HG03108 (cell line): ENCODE measurements around the gene NENF.
"Not testable (repeated sequence)": the region's sequence is repeated elsewhere in the genome, so short reads cannot be mapped to it uniquely, and the experiment has no call there.

Experiments used
- ATAC-seq: cut with Tn5 transposase; IDR thresholded peaks from one replicate; pipeline ENCODE4 v1.9.1; 2021; ENCODE audit warnings: moderate library complexity; ENCODE audit not compliant: unreplicated experiment

NENF gene

DNA sequence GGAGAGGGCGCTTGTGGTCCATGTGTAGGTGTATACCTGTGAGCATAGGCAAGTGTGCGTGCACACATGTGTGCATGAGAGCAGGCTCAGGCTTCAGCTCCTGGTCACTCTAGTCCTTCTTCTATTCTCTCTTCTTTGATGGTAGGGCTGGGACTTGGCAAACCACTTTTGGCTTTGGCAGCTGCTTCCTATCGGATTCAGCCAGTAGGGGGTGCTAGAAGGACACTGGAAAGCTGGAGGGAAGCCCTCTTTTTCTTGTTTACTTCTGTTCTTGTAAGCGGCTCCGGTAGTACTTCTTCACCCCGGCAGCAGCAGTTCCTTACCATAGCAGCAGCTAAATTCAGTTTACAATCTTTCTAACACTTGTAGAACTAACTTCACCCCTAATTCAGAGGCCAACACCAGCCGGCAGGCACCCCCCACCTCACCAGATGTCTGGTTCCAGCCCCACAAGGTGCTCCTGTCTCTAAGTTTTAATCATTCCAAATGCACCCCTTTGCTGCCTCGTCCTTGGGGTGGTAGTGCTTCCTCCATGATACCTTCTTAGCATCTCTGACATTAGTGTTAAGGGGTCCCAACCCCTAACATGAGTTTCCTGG is 25.1 kb downstream of the NENF start:
- ATAC-seq = no peak

DNA sequence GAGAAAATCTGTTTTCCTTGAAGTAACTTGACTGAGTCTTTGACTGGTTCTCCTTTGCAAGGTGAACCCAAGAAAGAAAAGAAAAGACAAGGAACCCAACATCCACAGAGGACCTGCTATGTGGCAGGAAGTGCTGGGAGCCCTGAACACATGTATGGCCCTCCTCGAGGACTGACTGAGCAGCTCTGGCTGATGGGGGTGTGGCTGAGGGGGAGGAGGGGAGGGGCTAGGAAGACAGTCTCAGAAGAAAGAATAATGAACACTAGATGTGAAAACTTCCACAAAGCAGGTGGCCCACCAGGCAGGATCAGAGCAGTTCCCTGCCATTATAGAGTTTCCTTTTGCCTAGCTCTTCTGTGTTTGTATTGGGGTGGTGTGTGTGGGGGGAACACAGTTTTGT is 26.1 kb downstream of the NENF start:
- no peak for ATAC-seq

DNA sequence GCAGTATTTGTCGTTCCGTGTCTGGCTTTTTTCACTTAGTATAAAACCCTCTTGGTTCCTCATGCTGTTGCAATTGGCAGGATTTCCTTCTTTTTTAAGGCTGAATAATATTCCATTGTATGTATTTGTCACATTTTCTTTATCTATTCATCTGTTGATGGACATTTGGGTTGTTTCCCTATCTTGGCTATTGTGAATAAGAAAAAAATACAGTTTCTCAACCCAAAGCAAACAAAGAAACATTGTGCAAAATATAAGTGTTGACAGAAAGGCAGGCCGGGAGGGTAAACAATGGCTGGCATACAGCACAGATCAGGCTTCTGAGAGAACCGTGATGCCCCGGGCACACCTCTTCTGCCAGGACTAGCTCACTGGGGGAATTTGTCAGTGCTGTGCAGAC is 26.9 kb downstream of the NENF start:
- ATAC-seq = no peak

DNA sequence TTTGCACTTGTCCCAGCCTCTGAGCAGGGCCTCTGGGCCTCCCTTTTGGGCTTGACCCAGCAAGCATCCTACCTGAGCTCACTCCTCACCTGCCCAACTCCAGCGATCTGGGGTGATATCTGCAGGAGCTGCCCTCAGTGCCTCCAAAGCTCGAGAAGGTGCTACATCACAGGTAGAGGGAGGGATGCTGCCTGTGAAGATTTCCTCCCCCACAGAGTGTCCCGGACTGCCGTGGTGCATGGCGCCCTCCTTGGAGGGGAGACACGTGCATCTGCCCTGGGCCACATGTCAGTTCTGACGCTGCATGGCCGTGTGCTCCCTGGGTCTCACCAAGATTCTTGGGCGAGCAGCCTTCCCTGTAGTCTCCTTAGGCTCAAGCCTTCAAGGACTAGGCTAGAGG is 27.7 kb downstream of the NENF start:
- no peak for ATAC-seq

DNA sequence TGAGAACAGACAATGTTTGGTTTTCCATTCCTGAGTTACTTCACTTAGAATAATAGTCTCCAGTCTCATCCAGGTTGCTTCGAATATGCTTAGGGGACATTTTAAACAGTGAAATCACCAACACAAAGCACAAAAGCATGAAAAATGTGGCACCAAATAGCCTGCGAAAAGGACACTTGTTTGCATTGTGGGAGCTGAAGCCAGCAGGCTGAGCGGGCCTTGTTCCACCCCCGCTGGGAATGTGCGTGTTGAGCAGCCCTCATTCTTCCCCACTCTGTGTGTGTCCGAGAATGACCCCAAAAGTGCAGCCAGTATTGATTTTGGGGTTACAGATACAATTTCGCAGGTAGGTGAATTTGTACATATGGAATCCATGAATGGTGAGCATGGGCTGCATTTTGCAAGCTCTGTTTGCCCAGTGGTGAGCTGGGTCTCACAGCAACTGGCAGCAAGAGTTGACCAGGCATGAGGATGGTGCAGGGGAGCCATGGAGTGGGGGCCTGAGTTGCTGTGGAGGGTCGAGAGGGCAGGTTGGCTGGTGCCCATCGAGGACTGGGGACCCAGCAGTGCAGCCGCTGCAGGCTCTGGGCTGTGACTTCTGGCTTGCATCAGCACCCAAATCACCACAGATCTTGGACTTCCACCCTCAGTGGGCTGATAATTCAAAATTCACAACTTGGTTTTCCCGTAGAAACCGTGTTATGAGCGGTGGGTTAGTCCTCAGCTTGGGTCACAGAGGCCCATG is 29.4 kb downstream of the NENF start:
- ATAC-seq = no peak

DNA sequence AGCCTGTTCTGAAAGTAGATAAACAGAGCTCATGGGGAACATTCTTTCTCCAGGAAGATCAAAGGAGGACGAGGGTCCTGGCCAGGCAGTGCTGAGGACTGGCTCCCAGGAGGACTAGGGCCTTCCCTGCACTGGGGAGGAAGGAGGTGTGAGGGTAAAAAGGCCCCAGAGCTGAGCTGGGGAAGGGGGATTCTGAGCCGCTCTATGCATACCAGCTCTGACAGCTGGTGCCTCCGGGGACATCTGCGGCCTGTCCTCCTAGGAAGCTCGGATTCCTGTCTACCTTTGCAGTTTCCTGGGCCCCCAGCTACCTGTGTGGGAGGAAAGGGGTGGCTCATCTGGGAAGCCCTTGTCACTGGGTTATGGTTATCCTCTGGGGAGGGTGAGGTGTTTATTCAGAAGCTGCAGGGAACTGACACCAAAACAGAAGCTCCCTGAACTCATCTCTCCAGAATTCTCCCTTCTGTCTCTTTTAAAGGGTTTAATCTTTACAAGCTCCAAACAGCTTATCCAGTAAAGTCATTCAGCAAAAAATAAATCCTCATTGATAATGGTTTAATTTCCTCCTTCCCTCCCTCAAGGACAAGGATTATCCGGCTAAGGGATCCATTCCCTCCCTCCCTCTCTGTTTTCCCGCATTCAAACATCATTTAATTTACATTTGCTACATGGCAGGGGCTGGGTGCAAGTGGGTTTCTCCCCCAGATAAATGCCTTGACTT is 31.0 kb downstream of the NENF start:
- ATAC-seq = no peak

DNA sequence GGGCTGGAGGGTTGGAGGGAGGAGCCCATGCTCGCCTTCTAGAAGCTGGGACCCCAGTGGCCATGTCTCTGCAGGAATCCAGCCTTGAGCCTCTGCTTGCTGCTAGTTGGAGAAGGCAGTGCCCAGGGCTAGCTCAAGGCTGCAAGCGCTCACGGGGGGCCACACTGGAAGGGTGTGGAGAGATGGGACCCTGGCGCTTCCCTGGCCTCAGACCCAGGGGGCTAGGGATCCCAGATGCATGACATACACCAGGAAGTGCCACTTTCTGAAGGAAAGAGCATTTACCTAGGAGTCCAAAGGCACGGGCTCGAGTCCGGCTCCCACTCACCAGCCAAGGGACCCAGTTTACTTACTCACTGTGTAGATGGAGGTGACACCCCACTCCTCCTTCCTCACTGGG is 32.6 kb downstream of the NENF start:
- no peak for ATAC-seq

DNA sequence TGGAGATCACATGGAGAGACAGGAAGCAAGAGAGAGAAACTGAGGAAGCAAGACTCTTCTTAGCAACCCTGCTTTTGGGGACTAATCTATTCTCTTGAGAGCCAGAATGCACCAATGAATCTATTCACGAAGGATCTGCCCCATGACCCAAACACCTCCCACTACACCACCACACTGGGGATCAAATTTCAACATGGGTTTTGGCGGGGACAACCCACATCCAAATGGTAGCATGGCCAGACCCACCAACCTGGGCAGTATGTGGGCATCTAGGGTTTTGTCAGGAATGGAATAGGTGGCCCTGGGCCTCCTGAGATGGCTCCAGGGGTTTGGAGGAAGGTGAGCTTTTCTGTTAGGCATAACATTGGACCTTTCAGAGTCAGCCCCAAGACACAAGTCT is 33.7 kb downstream of the NENF start:
- ATAC-seq = no peak

DNA sequence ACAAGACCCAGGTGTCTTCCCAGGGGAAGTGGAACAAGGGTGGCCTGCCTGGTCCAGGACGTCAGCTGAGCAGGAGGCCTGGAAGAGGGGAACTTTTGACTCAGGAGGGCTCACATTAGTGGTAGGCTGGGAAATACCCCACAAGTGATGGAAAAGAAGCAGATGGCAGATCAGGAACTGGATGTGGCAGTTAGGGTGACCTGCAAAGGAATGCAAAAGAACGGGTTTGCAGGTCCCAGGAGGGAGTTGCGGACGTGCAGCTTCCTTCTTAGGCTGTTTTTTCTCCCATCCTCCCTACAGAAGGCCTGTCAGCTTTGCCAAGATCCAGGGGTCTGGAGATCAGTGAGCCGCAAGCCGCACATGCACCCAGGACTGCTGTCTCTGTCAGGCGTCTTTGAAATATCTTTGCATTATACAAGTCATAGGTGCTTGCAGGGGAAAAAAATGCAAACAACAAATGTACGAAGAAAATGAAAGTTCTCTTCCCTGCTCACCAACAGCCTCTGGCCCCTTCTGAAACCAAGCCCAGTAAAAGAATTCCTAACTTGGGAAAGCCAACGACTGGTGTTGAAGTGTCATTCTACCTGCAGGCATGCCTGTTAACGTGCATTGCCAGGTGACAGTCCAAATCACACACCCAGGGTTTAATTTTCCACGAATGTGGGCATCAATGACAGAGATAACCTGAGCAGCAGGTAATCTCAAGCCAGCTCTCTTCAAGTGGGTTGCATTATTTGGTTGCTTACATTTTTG is 34.4 kb downstream of the NENF start:
- no peak for ATAC-seq

DNA sequence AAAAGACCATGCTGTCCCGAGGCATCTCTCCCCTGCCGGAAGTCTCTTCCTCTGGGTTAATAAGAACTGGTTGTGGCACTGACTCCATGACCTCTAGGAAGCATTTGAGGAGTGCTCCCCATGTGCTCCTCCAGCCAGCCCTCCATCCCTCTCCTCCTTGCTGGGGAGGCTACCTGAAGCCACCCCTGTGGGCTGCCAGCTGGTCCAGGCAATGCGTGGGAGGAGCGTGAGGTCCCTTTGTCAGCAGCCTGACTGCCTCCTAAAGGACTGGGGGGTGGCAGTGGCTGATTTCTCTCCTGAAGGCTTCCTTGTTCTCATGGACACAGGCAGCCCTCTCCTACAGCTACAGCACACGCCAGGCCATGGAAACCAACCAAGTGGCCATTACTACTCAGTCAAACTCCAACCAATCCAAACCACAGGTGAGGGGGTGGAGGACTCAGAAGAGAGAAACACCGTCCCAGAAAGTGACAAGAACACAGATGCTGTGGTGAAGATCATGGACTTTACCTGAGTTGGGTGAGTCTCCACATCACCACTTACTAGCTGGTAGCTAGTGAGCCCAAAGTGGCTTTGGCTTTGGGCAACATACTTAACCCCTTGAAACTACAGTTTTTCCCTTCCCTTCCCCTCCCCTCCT is 35.2 kb downstream of the NENF start:
- no peak for ATAC-seq

DNA sequence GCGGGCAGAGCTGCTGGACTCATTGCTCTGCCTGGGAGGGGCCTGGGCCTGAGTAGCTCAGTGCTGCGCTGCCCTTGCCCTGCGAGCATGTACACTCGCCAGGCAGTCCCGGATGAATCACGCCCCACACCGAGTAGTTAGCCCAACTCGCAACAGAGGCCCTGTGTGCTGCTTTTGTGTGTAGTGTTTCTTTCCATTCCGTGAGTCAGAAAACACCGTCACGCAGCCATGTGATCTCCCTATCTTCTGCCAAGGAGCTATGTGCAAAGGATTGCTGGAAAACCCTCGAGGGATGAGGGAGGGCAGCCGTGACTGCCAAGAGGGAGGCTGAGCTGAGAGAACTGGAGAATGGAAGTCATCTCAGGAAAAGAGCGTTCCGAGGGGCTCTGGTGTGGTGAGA is 37.3 kb downstream of the NENF start:
- ATAC-seq = no peak

DNA sequence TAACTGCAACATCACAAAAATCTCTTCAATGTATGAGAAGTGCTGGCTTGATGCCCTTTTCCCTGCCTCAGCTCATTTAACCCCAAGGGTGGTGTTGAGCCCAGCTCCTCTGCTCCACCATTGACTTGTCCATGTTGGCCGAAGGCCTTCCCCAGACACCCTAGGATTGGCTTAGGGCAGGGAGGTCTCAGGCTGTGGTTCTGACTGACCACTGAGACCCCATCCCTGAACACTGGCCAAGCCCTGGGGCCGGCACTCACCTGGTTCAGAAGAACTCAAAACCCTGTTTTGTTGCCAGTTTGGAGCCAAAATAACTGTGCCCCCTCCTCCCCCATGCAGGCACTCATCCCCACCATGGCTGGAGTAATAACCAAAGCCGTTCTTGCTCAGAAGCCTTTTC is 38.6 kb downstream of the NENF start:
- no peak for ATAC-seq

DNA sequence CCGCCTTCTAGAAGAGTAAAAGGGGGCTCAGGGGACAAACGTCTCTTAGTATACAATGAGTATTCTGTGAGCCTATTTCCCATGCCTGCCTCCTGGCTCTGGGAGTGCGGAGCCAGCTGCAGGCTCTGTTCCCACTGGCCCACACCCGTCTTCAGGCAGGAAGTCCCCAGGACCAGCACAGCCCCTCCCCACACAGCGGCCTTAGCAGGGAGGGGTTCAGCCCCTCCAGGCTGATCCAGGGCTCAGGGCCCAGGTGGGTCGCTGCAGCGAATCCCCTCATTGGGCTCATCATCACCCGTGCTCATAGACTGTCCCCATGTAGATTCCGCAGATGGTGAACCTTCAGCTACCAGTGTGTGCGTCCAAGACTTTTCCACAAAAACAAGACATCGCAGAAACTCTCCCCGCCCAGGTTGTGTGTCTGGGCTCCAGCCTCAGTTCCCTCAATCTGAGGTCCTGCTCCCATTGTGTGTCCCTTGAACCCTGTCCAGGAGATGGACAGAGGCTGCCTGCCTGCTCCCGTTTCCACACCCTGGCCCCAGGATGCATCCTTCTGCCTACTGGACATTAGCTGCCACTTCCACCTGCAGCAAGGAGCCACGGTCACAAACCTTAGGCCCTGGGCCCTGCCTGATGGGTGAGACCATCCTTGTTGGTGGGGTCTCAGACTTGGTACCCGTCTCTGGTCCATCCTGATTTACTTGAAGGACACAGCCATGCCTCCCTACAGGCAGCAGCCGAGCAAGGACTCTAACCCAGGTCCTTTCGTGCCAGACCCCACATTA is 39.4 kb downstream of the NENF start:
- no peak for ATAC-seq

DNA sequence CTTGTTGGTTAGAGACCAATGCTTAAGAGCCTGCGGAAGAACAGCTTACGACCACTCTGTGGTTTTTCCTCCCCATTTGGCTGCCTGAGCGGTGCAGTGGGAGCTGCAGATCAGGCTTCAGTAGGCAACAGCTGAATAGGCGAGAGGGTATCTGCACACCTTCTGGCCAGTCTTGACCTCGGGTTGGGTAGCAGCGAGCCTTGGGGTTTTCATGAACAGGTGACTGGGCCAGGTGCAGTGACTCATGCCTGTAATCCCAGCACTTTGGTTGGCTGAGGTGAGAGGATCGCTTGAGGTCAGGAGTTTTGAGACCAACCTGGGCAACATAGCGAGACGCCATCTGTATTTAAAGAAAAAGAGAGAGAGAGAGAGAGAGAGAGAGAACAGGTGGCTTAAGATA is 41.0 kb downstream of the NENF start:
- no peak for ATAC-seq

DNA sequence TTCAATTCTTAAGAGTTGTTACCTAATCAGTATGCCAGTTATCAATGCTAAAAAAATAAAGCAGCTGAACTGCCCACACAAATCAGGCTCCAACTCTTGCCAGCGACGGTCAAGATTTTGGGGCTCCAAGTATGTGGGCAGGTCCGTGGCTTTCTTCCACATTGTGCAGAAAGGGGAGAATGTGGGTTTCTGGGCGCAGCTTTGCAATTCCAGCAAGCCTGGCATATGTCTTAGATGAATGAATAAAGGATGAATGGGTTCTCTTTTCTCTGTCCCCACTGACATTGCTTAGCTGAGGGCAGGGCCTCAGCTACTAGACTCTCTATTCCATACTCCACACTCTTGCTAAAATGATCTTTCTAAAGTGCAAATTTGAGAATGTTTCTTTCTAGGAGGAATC is 42.4 kb downstream of the NENF start:
- ATAC-seq = no peak

DNA sequence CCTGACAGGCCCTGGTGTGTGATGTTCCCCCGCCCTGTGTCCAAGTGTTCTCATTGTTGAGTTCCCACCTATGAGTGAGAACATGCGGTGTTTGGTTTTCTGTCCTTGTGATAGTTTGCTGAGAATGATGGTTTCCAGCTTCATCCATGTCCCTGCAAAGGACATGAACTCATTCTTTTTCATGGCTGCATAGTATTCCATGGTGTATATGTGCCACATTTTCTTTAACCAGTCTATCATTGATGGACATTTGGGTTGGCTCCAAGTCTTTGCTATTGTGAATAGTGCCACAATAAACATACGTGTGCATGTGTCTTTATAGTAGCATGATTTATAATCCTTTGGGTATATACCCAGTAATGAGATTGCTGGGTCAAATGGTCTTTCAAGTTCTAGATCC is 43.1 kb downstream of the NENF start:
- ATAC-seq = not testable (repeated sequence)

DNA sequence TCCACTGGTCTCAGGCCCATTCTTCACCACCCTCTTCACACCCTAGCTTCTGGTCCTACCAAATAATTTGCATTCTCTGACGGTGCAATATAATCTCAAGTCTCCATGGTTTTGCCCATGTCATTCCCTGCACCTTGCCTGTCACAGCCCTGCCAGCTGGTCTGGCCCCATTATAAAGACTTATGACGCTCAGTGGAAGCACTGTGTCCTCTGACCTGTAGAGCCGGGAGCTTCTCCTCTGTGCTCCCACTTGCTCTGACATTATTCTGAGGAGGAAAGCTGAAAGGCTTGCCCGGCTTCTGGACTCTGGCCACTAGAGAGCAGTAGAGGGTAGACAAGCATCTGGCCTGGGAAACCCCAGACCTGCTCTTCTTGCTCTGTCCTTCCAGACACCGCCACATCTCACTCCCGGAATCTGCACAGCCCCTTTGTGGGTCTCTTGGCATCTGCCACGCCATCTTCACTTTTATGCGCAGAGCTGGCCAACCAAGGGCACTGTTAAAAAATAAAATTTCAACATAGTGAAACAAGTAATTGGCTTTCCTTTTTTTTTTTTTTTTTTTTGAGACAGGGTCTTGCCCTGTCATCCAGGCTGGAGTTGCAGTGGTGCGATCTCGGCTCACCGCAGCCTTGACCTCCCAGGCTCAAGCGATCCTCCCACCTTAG is 44.4 kb downstream of the NENF start:
- peak; percentile 85 for ATAC-seq

DNA sequence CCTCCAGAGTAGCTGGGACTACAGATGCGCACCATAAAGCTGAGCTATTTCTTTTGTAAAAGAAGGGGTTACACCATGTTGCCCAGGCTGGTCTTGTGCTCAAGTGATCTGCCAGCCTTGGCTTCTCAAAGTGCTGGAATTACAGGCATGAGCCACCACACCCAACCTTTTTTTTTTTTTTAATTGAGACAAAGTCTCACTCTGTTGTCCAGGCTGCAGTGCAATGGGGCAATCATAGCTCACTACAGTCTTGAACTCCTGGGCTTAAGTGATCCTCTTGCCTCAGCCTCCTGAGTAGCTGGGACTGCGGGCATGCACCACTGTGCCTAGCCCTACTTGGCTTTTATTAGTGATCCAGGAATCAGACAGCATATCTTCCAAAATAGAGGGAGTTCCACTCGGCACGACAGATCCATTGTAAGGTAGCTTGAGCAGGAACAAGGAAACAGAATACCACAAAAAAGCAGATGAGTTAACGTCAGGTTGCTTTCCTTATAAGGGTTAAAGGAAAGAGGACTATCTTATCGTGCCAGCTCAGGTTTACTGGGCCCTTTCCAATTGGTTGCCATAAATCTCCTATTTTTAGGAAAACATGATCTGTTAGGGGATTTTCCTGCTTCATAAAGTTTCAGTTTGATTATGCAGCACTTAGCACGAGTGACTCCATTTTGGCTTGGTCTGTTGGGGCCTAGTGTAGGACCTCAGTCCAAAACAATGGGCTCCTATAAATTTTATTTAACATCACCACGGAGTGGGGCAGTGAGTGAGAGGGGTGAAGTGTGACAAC is 45.2 kb downstream of the NENF start:
- no peak for ATAC-seq

DNA sequence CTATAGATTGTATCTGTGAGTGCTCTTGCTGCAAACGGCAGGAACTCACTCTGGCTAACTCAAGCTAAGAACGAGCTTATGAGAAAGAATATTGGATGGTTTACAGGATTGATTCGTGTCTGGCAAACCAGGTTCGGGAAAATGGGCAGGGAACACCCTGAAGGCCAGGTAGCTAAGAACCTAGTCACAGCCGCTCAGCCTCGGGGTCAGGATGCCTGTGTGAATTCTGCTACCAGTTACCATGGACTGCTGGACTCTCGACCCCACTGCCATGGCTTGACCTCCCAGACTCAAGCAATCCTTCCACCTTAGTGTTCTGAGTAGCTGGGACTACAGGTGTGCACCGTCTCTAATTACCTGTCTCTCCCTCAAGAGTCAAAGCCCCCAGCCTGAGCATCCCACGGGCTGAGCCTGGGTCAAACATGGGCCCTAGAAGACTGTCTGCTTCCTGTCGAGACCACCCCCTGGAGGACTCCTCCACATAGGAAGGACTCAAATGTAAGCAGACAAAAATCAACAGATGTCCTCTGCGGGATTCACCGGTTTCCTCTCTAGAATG is 45.8 kb downstream of the NENF start:
- ATAC-seq = no peak
